GM19328 (cell line): ENCODE results near the gene IFNAR1.
"Not testable (repeated sequence)": the region's sequence is repeated elsewhere in the genome, so short reads cannot be mapped to it uniquely, and the experiment has no call there.

Experiments
- ATAC-seq: cut with Tn5 transposase; IDR thresholded peaks from one replicate; pipeline ENCODE4 v1.9.1; 2021; ENCODE audit warnings: mild to moderate bottlenecking, moderate library complexity; ENCODE audit not compliant: unreplicated experiment

The IFNAR1 gene

GRCh38 chr21:33374450-33375096, 49.8 kb downstream of the IFNAR1 start:
- ATAC-seq: no peak

DNA sequence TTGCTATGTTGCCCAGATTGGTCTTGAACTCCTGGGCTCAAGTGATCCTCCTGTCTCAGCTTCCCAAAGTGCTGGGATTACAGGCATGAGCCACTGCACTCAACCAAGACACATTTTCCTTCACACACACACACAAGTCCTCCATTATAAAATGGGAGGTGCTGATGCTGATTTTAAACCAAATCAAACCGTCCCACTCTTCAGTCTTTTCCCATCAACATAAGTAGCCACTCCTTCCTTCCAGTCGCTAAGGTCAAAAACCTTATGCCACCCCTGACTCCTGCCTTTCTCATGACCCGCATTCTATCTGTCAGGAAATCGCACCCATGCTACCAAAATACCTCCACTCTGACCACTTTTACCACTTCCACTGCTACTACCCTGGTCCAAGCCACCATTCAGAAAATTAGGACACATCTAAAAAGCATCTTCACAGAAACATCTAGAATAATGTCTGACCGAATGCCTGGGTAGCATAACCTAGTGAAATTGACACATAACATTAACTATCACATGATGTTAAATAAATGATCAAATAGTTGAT, 50.4 kb downstream of the IFNAR1 start:
- no peak for ATAC-seq

- no peak for ATAC-seq
Observed at GRCh38 chr21:33377221-33377920, 52.6 kb downstream of the IFNAR1 start.

- no peak for ATAC-seq
Observed at GRCh38 chr21:33378081-33378480, 53.3 kb downstream of the IFNAR1 start.

GRCh38 chr21:33379934-33380333, 55.2 kb downstream of the IFNAR1 start:
- ATAC-seq: not testable (repeated sequence)

- ATAC-seq: peak; percentile 44
Observed at GRCh38 chr21:33380483-33380998, 55.8 kb downstream of the IFNAR1 start.

DNA sequence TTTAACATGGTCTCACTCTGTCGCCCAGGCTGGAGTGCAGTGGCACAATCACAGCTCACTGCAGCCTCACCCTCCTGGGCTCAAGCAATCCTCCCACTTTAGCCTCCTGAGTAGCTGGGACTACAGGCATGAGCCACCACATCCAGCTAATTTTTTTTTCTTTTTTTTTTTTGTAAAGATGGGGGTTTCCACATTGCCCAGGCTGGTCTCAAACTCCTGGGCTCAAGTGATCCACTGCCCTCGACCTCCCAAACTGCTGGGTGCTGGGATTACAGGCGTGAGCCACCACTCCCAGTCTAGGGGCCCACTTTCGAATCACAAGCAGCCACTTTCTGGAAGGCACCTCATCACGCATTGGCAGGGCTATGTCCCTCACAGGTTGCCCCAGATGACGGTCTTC, 56.6 kb downstream of the IFNAR1 start:
- ATAC-seq: not testable (repeated sequence)

DNA sequence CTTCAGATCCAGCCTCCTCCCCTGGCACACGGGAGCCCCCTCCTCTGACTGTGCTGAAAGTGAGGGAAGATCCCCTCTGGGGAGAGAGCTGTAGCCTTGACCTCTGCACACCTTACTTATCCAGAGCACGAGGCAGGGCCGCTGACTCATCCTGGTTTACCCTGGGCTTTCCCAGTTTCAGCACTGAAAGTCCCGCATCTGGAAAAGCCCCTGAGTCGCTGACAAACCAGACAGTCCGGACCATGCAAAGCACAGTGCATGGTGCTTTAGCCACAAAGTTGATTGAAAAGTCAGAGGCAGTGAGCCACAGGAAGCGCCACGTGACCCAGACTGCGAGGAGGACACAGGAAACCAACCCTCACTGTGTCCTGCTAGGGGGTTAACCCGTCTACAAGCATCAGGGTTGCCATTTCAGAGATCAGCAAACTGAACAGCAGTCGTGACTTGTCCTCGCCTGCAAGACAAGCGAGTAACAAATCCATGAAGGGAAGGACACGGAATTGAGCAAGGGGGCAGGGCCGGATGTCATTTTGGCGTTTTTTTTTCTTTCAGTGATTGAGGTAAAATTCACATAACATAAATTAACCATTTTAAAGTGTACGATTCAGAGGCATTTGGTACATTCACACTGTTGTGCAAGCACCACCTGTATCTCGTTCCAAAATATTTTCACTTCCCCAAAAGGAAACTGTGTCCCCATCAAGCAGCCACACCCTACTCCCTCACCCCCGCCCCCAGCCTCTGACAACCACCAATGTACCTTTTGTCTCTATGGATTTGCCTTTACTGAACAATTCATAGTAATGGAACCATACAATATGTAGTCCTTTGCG, 58.5 kb downstream of the IFNAR1 start:
- peak; percentile 66 for ATAC-seq

- ATAC-seq: no peak
Observed at GRCh38 chr21:33384841-33385331, 60.1 kb downstream of the IFNAR1 start.

DNA sequence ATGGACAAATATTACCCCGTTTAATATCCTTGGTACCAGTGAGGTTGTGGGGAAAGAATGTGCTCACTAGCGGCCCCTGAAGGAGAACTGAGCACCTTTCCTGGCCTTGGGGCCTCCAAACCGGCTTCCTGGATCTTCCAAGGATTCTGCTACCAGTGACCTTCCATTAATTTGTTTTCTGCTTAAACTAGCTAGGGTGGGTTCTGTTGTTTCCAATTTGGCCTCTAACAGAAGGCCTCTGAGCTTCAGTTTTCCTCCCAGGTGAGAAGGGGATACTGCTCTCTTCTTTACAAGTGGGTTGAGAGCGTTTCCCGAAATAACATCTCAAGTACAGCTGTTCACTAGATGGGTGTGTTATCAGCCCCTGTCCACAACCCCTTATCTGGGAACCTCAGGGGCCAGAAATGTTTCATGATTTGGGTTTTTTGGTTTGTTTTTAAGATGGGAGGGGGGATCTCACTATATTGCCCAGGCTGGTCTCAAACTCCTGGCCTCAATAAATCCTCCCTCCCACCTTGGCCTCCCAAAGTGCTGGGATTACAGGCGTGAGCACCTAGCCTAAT, 61.5 kb downstream of the IFNAR1 start:
- ATAC-seq: no peak

- ATAC-seq: no peak
Observed at GRCh38 chr21:33387294-33387693, 62.5 kb downstream of the IFNAR1 start.

GRCh38 chr21:33388188-33388587, 63.4 kb downstream of the IFNAR1 start:
- ATAC-seq: no peak

GRCh38 chr21:33390479-33390878, 65.7 kb downstream of the IFNAR1 start:
- ATAC-seq: no peak

GRCh38 chr21:33391656-33392055, 66.9 kb downstream of the IFNAR1 start:
- no peak for ATAC-seq

- ATAC-seq: no peak
Observed at GRCh38 chr21:33392284-33392985, 67.7 kb downstream of the IFNAR1 start.

- ATAC-seq: no peak
Observed at GRCh38 chr21:33393348-33393747, 68.6 kb downstream of the IFNAR1 start.

GRCh38 chr21:33394260-33394659, 69.5 kb downstream of the IFNAR1 start:
- no peak for ATAC-seq

DNA sequence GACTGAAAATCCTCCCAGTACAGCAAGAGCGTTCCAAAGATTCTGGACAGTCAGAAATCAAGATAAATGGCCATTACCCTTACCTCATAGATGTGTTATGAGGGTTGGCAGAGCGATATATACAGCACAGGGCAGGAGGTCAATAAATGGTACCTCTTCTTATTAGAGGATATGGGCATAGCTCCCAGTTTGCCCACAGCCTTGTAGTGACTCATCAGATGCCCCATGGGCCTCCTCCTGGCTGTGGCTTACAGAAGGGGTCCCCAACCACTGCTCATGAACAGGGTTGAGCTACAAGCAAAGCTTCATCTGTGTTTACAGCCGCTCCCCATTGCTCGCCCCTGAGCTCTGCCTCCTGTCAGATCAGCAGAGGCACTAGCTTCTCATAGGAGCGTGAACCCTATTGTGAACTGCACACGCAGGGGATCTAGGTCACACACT, 71.1 kb downstream of the IFNAR1 start:
- no peak for ATAC-seq

GRCh38 chr21:33396436-33396835, 71.7 kb downstream of the IFNAR1 start:
- no peak for ATAC-seq

- no peak for ATAC-seq
Observed at GRCh38 chr21:33396951-33397350, 72.2 kb downstream of the IFNAR1 start.
